Erythroblast (primary cell): ENCODE data around the gene BIVM.

Experiments
- GATA1 ChIP-seq: IDR thresholded peaks from 2 replicates; pipeline ENCODE4 v1.6.1; 2011; ENCODE audit warnings: low read depth, mild to moderate bottlenecking, control low read depth, low read length, moderate library complexity
- POLR2A ChIP-seq: IDR thresholded peaks from 2 replicates; pipeline ENCODE4 v1.6.1; 2011; ENCODE audit warnings: mild to moderate bottlenecking, low read length

GRCh38 chr13:102839462-102839861 is 40.5 kb downstream of the BIVM start:
- no peak for TF ChIP-seq POLR2A
- TF ChIP-seq GATA1, result no peak
